Dermis blood vessel endothelial cell (primary cell): Measurements from ENCODE around the gene CDHR5. TPM values are rescaled to one million over a fixed set of nuclear protein-coding genes. Genes with fewer than 3 reads are reported as not detected.
"Not testable (repeated sequence)": the region's sequence is repeated elsewhere in the genome, so short reads cannot be mapped to it uniquely, and the experiment has no call there.

Experiments used
- DNase-seq: peaks from one replicate; pipeline ENCODE4 v3.0.0; 2010
- total RNA-seq: library from RNA; depleted of rRNA; stranded (reverse); fragments of >200 nt; gene quantifications from 2 replicates; pipeline ENCODE4 v1.2.3, GENCODE V29; 2014

CDHR5 gene
- total RNA-seq, 1 donor from 2014 or later: not detected

GRCh38 chr11:584287-584686, 40.5 kb downstream of the CDHR5 start:
- no peak for DNase-seq

GRCh38 chr11:581752-582151, 43.0 kb downstream of the CDHR5 start:
- DNase-seq: no peak

- no peak for DNase-seq
Observed at GRCh38 chr11:581342-581741, 43.4 kb downstream of the CDHR5 start.

- no peak for DNase-seq
Observed at GRCh38 chr11:579830-580601, 44.7 kb downstream of the CDHR5 start.

- DNase-seq: no peak
Observed at GRCh38 chr11:578276-579035, 46.3 kb downstream of the CDHR5 start.

GRCh38 chr11:577611-577894, 47.2 kb downstream of the CDHR5 start:
- no peak for DNase-seq

- peak; percentile 27 for DNase-seq
Observed at GRCh38 chr11:576811-577610, 47.7 kb downstream of the CDHR5 start.

GRCh38 chr11:575996-576768, 48.6 kb downstream of the CDHR5 start, which contains the start of gene PHRF1:
Gene PHRF1 (plus strand): TSS chr11:576470. CDS start chr11:581513, 5,043 bp downstream.
- peak; percentile 96 for DNase-seq

GRCh38 chr11:575313-575995, 49.3 kb downstream of the CDHR5 start:
- no peak for DNase-seq

GRCh38 chr11:574632-575312, 50.0 kb downstream of the CDHR5 start:
- DNase-seq: peak; percentile 25

- DNase-seq: not testable (repeated sequence)
Observed at GRCh38 chr11:574031-574570, 50.7 kb downstream of the CDHR5 start.

GRCh38 chr11:573146-573759, 51.5 kb downstream of the CDHR5 start:
- no peak for DNase-seq

- DNase-seq: no peak
Observed at GRCh38 chr11:571802-572185, 53.0 kb downstream of the CDHR5 start.

- no peak for DNase-seq
Observed at GRCh38 chr11:569158-569885, 55.4 kb downstream of the CDHR5 start.

- peak; percentile 90 for DNase-seq
Observed at GRCh38 chr11:568306-569157, 56.2 kb downstream of the CDHR5 start.

GRCh38 chr11:567629-568292, 57.0 kb downstream of the CDHR5 start:
- DNase-seq: no peak

GRCh38 chr11:567011-567628, 57.6 kb downstream of the CDHR5 start:
- DNase-seq: no peak
